GM18502 (cell line): ENCODE results near the gene TMEM225B.
A peak's percentile ranks its signal among the peaks of the same experiment; 100 is the strongest.
"Not testable (repeated sequence)": the region's sequence is repeated elsewhere in the genome, so short reads cannot be mapped to it uniquely, and the experiment has no call there.

Experiments
- ATAC-seq: cut with Tn5 transposase; IDR thresholded peaks from one replicate; pipeline ENCODE4 v1.9.1; 2021; ENCODE audit warnings: mild to moderate bottlenecking; ENCODE audit not compliant: unreplicated experiment, poor library complexity

Gene TMEM225B

GRCh38 chr7:99597762-99598501 lies at the start of gene TMEM225B:
TSS of gene TMEM225B (plus strand) at chr7:99598267. CDS start at chr7:99604389, 6,122 bp downstream.
- ATAC-seq = no peak

GRCh38 chr7:99549545-99549944 lies 48.5 kb upstream of the TMEM225B start:
- not testable (repeated sequence) for ATAC-seq

GRCh38 chr7:99551334-99551733 lies 46.7 kb upstream of the TMEM225B start:
- no peak for ATAC-seq

- ATAC-seq = peak; percentile 96
Observed at GRCh38 chr7:99551767-99552463, 46.2 kb upstream of the TMEM225B start, which contains the start of gene FAM200A. TSS of gene FAM200A (minus strand) at chr7:99552114. CDS start at chr7:99548407, 3,707 bp downstream.

GRCh38 chr7:99553039-99553438 lies 45.0 kb upstream of the TMEM225B start:
- no peak for ATAC-seq

GRCh38 chr7:99554939-99555338 lies 43.1 kb upstream of the TMEM225B start:
- no peak for ATAC-seq

GRCh38 chr7:99557196-99557607 lies 40.9 kb upstream of the TMEM225B start:
- ATAC-seq = no peak

- ATAC-seq = peak; percentile 52
Observed at GRCh38 chr7:99557940-99558305, 40.1 kb upstream of the TMEM225B start.

- ATAC-seq = peak; percentile 85
Observed at GRCh38 chr7:99558306-99559174, 39.5 kb upstream of the TMEM225B start, which contains the start of gene ZNF655. TSS of gene ZNF655 (plus strand) at chr7:99558642. CDS start at chr7:99560560, 1,918 bp downstream.

- no peak for ATAC-seq
Observed at GRCh38 chr7:99559175-99559915, 38.7 kb upstream of the TMEM225B start.

GRCh38 chr7:99560834-99561736 lies 37.0 kb upstream of the TMEM225B start:
- no peak for ATAC-seq

GRCh38 chr7:99561737-99562051 lies 36.4 kb upstream of the TMEM225B start:
- ATAC-seq = no peak

- no peak for ATAC-seq
Observed at GRCh38 chr7:99562114-99562784, 35.8 kb upstream of the TMEM225B start.

GRCh38 chr7:99562832-99563231 lies 35.2 kb upstream of the TMEM225B start:
- ATAC-seq = no peak

- no peak for ATAC-seq
Observed at GRCh38 chr7:99563650-99564049, 34.4 kb upstream of the TMEM225B start.

- not testable (repeated sequence) for ATAC-seq
Observed at GRCh38 chr7:99568770-99569169, 29.3 kb upstream of the TMEM225B start.

- no peak for ATAC-seq
Observed at GRCh38 chr7:99571768-99572167, 26.3 kb upstream of the TMEM225B start.

GRCh38 chr7:99573257-99573656 lies 24.8 kb upstream of the TMEM225B start:
- no peak for ATAC-seq

- no peak for ATAC-seq
Observed at GRCh38 chr7:99576251-99576650, 21.8 kb upstream of the TMEM225B start.
